Regular cardiac myocyte (primary cell): Measurements from ENCODE around the gene SPACA1. TPM values are rescaled to one million over a fixed set of nuclear protein-coding genes. Genes with fewer than 3 reads are reported as not detected.

Experiments used
- total RNA-seq: library from RNA; depleted of rRNA; stranded (reverse); fragments of >200 nt; gene quantifications from 2 replicates; pipeline ENCODE4 v1.2.3, GENCODE V29; 2014

The SPACA1 gene
- total RNA-seq: not detected in 2 replicates

GRCh38 chr6:88047510-88048150 lies at the start of gene SPACA1:
TSS of gene SPACA1 (plus strand) at chr6:88047841. CDS start at chr6:88047906, 65 bp downstream.

Other genes starting within 250 kb of the SPACA1 start
- gene CNR1, start 118.5 kb downstream of the SPACA1 start, total RNA-seq: under 0.01 and 0.28 TPM in 2 replicates